NT2/D1 (cell line): ENCODE measurements around the gene MRPS12.

Experiments used
- SUZ12 ChIP-seq: IDR thresholded peaks from 2 replicates; pipeline ENCODE4 v1.6.1; 2011; ENCODE audit not compliant: insufficient read length, insufficient read depth; ENCODE audit errors: extremely low read depth
- YY1 ChIP-seq: IDR thresholded peaks from 2 replicates; pipeline ENCODE4 v1.6.1; 2011; ENCODE audit not compliant: insufficient read length, insufficient read depth
- ZNF274 ChIP-seq: IDR thresholded peaks from 2 replicates; pipeline ENCODE4 v1.6.1; 2011; ENCODE audit warnings: mild to moderate bottlenecking, low read depth, low read length

GRCh38 chr19:38898788-38899446, 31.8 kb upstream of the MRPS12 start:
- TF ChIP-seq ZNF274: no peak
- TF ChIP-seq SUZ12: no peak
- TF ChIP-seq YY1: no peak
